ENCODE results near the gene KLHL7.
"Not testable (repeated sequence)": the region's sequence is repeated elsewhere in the genome, so short reads cannot be mapped to it uniquely, and the experiment has no call there.

DNA sequence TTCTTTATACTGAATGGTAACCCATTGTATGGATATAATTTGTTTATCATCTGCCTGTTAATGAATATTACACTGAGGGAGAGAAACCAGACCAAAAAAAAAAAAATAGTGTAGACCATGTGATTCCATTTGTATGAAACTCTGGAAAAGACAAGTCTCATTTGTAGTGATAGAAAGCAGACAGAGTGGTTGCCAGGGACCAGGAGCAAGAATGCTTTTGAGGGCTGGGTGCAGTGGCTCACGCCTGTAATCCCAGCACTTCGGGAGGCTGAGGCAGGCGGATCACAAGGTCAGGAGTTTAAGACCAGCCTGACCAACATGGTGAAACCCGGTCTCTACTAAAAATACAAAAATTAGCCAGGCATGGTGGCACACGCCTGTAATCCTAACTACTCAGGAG is 92.2 kb downstream of the KLHL7 start:
- TF ChIP-seq POLR2A (IDR thresholded peaks at IDR 0.05); CTCF (IDR thresholded peaks at IDR 0.05); POLR2AphosphoS5 (IDR thresholded peaks at IDR 0.05; ENCODE audit: insufficient read depth in 1 of 2, low read depth in 1 of 2): not testable (repeated sequence)

Measured in vagina (tissue), 2 donors.